ENCODE measurements around the gene KIF26B. TPM values are rescaled to one million over a fixed set of nuclear protein-coding genes. Genes with fewer than 3 reads are reported as not detected.

Gene KIF26B
- total RNA-seq, 1 experiment from 2014 or later, result 2.3 TPM

GRCh38 chr1:245209658-245210435 is 55.1 kb downstream of the KIF26B start:
- Histone ChIP-seq H3K4me3 (ENCODE audit: low read length) (no peak overlapping the region), H3K4me2 (ENCODE audit: low read depth, low read length, poor library complexity, severe bottlenecking) (no peak overlapping the region), H3K9me3 (ENCODE audit: low read length) (peaks cover 18% of the 10 kb centered on the region), H3K4me1 (ENCODE audit: low read length) (no peaks in the 10 kb centered on the region), H3K36me3 (ENCODE audit: insufficient read depth, low read length) (no peaks in the 10 kb centered on the region), H2AFZ (ENCODE audit: low read length) (no peak overlapping the region), H3K9ac (ENCODE audit: low read length) (no peak overlapping the region), H3K27ac (ENCODE audit: low read length) (no peak overlapping the region), H3K27me3 (ENCODE audit: low read length) (0 out of 2 replicates have a peak, but pooled peaks cover 3% of the 10 kb centered on the region), H3K9me2 (replicated peaks; ENCODE audit: insufficient read depth, low read length) (no peaks in the 10 kb centered on the region), H4K20me1 (ENCODE audit: insufficient read depth, low read depth, low read length) (no peaks in the 10 kb centered on the region), H3K79me2 (ENCODE audit: low read length) (no peaks in the 10 kb centered on the region)
- no peak for DNase-seq

DNA sequence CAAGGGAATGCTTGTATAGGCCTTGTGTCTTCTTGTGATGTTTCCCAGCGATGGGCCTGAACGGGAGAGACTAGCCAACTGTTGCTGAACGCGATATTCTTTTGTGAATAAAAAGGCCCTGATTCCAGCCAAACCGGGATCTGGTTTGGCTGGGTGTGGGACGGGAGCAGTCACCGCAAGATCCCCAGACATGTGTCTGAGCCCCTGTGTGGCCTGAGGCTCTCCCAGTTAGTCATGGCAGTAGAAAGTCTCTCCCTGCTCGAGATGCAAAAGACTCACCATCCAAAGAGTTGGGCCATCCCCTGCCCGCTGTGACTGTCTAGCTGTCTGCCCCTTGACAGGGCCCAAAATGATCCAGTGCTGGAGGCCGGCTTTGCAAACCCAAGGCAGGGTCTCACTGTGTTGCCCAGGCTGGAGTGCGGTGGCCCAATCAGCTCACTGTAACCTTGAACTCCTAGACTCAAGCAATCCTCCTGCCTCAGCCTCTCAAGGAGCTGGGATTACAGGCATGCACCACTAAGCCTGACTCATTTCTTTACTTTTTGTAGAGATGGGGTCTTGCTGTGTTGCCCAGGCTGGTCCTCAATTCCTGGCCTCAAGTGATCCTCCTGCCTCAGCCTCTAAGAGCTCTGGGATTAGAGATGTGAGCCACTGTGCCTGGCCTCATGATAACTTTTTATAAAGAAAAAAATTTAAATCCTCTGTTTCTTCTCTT is 56.4 kb downstream of the KIF26B start:
- Histone ChIP-seq H3K36me3 (ENCODE audit: insufficient read depth, low read length) (no peaks in the 10 kb centered on the region), H3K9me3 (ENCODE audit: low read length) (peaks cover 17% of the 10 kb centered on the region), H3K79me2 (ENCODE audit: low read length) (no peaks in the 10 kb centered on the region), H2AFZ (ENCODE audit: low read length) (no peak overlapping the region), H3K27ac (ENCODE audit: low read length) (no peak overlapping the region), H3K9me2 (replicated peaks; ENCODE audit: insufficient read depth, low read length) (no peaks in the 10 kb centered on the region), H3K4me3 (ENCODE audit: low read length) (no peak overlapping the region), H3K4me1 (ENCODE audit: low read length) (no peaks in the 10 kb centered on the region), H3K9ac (ENCODE audit: low read length) (no peak overlapping the region), H3K4me2 (ENCODE audit: low read depth, low read length, poor library complexity, severe bottlenecking) (no peak overlapping the region), H4K20me1 (ENCODE audit: insufficient read depth, low read depth, low read length) (no peaks in the 10 kb centered on the region), H3K27me3 (ENCODE audit: low read length) (0 out of 2 replicates have a peak, but pooled peaks cover 3% of the 10 kb centered on the region)
- DNase-seq, result no peak

DNA sequence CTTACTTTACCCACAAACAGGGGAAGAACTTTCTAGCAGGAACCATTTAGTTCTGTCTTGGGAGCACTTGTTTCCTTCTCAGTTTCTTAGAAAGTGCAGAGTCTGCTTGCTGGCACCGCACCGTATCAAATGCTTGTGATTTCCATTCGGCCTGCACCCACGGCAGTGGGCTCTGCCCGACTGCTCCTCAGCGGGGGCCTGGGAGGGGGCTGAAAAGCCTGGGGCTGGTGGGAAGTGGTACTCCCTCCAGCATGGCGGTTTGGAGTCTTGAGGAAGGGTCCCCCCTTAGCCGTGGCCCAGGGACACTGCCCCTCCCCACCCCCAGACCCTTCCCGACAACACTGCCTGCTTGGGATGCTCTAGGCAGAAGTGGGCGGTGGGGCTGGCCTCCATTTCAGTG is 57.0 kb downstream of the KIF26B start:
- no peak for DNase-seq
- H3K79me2 ChIP-seq (ENCODE audit: low read length), result no peaks in the 10 kb centered on the region
- no peak overlapping the region for H3K4me3 ChIP-seq (ENCODE audit: low read length)
- no peaks in the 10 kb centered on the region for H3K9me2 ChIP-seq (replicated peaks; ENCODE audit: insufficient read depth, low read length)
- no peak overlapping the region for H3K27ac ChIP-seq (ENCODE audit: low read length)
- H3K9me3 ChIP-seq (ENCODE audit: low read length), result peaks cover 13% of the 10 kb centered on the region
- H3K36me3 ChIP-seq (ENCODE audit: insufficient read depth, low read length), result no peaks in the 10 kb centered on the region
- 0 out of 2 replicates have a peak, but pooled peaks cover 3% of the 10 kb centered on the region for H3K27me3 ChIP-seq (ENCODE audit: low read length)
- H4K20me1 ChIP-seq (ENCODE audit: insufficient read depth, low read depth, low read length), result no peaks in the 10 kb centered on the region
- H3K9ac ChIP-seq (ENCODE audit: low read length), result no peak overlapping the region
- no peaks in the 10 kb centered on the region for H3K4me1 ChIP-seq (ENCODE audit: low read length)
- H3K4me2 ChIP-seq (ENCODE audit: low read depth, low read length, poor library complexity, severe bottlenecking), result no peak overlapping the region
- H2AFZ ChIP-seq (ENCODE audit: low read length), result no peak overlapping the region

DNA sequence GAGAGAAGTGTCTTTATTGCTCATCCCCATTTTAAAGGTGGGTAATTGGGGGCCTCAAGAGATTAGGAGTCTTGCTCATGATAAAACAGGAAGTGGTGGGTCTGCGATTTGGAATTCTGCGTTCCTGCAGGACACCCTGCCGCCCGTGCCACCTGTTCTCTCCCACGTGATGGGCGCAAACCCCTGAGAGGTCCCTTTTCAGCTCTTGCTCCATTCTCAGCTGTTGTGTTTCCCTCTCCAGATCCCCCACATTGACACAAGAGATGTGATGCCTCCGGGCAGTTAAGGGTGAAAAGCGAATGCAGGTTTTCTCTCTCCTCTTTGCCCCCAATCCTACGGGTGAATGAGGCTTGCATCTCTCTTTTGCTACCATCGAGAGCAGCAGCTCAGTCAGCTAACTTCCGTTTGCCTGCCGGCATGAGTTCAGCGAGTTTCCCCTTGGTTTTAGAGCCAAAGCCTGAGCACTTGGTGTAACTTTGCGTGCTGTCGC is 57.5 kb downstream of the KIF26B start:
- Histone ChIP-seq H3K79me2 (ENCODE audit: low read length) (no peaks in the 10 kb centered on the region), H3K9me2 (replicated peaks; ENCODE audit: insufficient read depth, low read length) (no peaks in the 10 kb centered on the region), H3K9me3 (ENCODE audit: low read length) (peaks cover 7% of the 10 kb centered on the region), H3K4me2 (ENCODE audit: low read depth, low read length, poor library complexity, severe bottlenecking) (no peak overlapping the region), H3K27ac (ENCODE audit: low read length) (no peak overlapping the region), H3K9ac (ENCODE audit: low read length) (no peak overlapping the region), H2AFZ (ENCODE audit: low read length) (no peak overlapping the region), H3K27me3 (ENCODE audit: low read length) (0 out of 2 replicates have a peak, but pooled peaks cover 3% of the 10 kb centered on the region), H3K36me3 (ENCODE audit: insufficient read depth, low read length) (no peaks in the 10 kb centered on the region), H4K20me1 (ENCODE audit: insufficient read depth, low read depth, low read length) (no peaks in the 10 kb centered on the region), H3K4me1 (ENCODE audit: low read length) (no peaks in the 10 kb centered on the region), H3K4me3 (ENCODE audit: low read length) (no peak overlapping the region)
- DNase-seq, result no peak

GRCh38 chr1:245213066-245213831 is 58.5 kb downstream of the KIF26B start:
- no peak overlapping the region for H3K4me3 ChIP-seq (ENCODE audit: low read length)
- H3K4me1 ChIP-seq (ENCODE audit: low read length), result no peaks in the 10 kb centered on the region
- H3K79me2 ChIP-seq (ENCODE audit: low read length), result no peaks in the 10 kb centered on the region
- H3K27ac ChIP-seq (ENCODE audit: low read length), result no peak overlapping the region
- H2AFZ ChIP-seq (ENCODE audit: low read length), result no peak overlapping the region
- 0 out of 2 replicates have a peak, but pooled peaks cover 3% of the 10 kb centered on the region for H3K27me3 ChIP-seq (ENCODE audit: low read length)
- H3K9me2 ChIP-seq (replicated peaks; ENCODE audit: insufficient read depth, low read length), result no peaks in the 10 kb centered on the region
- no peak overlapping the region for H3K4me2 ChIP-seq (ENCODE audit: low read depth, low read length, poor library complexity, severe bottlenecking)
- no peak overlapping the region for H3K9ac ChIP-seq (ENCODE audit: low read length)
- H3K9me3 ChIP-seq (ENCODE audit: low read length), result no peaks in the 10 kb centered on the region
- DNase-seq, result no peak
- H3K36me3 ChIP-seq (ENCODE audit: insufficient read depth, low read length), result no peaks in the 10 kb centered on the region
- H4K20me1 ChIP-seq (ENCODE audit: insufficient read depth, low read depth, low read length), result no peaks in the 10 kb centered on the region

DNA sequence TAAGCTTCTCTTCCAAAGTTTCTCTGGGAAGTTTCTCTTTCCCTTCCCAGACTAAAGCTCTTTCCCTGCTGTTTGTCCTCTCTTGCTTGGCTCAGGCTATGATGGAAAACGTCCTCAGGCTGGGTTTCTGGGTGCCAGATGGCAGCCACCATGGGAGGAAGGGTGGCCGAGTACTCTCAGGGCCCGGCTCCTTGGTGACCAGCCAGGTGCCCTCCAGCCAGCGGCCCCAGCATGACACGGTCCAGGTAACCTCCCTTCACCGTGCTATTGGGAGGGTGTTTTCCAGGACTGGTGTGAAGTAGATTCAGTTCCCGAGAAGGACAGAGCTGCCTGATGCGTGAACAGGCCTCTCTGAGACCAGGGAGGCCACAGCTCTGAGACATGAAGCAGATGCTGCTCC is 60.3 kb downstream of the KIF26B start:
- Histone ChIP-seq H3K36me3 (ENCODE audit: insufficient read depth, low read length) (no peaks in the 10 kb centered on the region), H3K9me3 (ENCODE audit: low read length) (no peaks in the 10 kb centered on the region), H3K9me2 (replicated peaks; ENCODE audit: insufficient read depth, low read length) (no peaks in the 10 kb centered on the region), H3K27ac (ENCODE audit: low read length) (no peak overlapping the region), H3K27me3 (ENCODE audit: low read length) (no peaks in the 10 kb centered on the region), H3K4me2 (ENCODE audit: low read depth, low read length, poor library complexity, severe bottlenecking) (no peak overlapping the region), H3K4me1 (ENCODE audit: low read length) (no peaks in the 10 kb centered on the region), H3K79me2 (ENCODE audit: low read length) (no peaks in the 10 kb centered on the region), H2AFZ (ENCODE audit: low read length) (no peak overlapping the region), H3K9ac (ENCODE audit: low read length) (no peak overlapping the region), H3K4me3 (ENCODE audit: low read length) (no peak overlapping the region), H4K20me1 (ENCODE audit: insufficient read depth, low read depth, low read length) (no peaks in the 10 kb centered on the region)
- DNase-seq, result no peak

DNA sequence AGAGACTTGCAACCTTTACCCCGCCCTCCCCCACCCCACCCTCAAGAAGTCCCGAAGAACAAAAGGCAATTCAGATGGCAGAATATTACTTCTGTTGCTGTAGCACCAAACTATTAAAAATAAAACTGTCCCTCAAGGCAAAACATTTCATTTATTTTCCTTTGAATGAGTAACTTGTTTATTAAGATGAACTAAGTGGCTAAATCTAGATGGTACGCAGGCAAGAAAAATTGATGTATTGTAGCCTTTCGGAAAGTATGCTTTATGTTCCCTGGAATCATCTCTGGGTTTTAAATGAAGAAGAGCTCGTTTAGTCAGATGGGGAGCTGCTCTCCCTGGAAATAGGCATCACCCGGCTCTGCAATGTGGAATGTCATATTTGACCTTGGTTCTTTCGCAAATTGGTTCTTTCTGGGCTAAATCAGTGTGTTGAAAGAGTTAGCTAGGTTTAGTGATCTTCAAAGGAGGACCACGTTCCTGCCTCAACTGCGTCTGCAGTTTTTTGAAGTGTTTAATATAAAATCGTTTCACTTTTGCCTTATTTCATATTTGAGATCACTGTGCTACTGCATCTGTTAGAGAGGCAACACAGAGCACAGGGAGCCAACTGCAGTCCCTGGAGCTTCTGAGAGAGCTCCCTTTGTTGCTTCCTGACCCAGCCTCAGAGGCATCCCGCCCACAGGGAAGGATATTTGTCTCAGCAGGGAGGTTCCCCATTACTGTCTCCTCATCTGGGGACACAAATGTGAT is 61.8 kb downstream of the KIF26B start:
- no peak for DNase-seq
- H3K36me3 ChIP-seq (ENCODE audit: insufficient read depth, low read length), result no peaks in the 10 kb centered on the region
- no peak overlapping the region for H3K4me3 ChIP-seq (ENCODE audit: low read length)
- no peaks in the 10 kb centered on the region for H4K20me1 ChIP-seq (ENCODE audit: insufficient read depth, low read depth, low read length)
- H3K4me1 ChIP-seq (ENCODE audit: low read length), result no peaks in the 10 kb centered on the region
- H3K9me3 ChIP-seq (ENCODE audit: low read length), result no peaks in the 10 kb centered on the region
- H3K27ac ChIP-seq (ENCODE audit: low read length), result no peak overlapping the region
- H3K9me2 ChIP-seq (replicated peaks; ENCODE audit: insufficient read depth, low read length), result no peaks in the 10 kb centered on the region
- H2AFZ ChIP-seq (ENCODE audit: low read length), result no peak overlapping the region
- H3K4me2 ChIP-seq (ENCODE audit: low read depth, low read length, poor library complexity, severe bottlenecking), result no peak overlapping the region
- H3K27me3 ChIP-seq (ENCODE audit: low read length), result no peaks in the 10 kb centered on the region
- no peaks in the 10 kb centered on the region for H3K79me2 ChIP-seq (ENCODE audit: low read length)
- H3K9ac ChIP-seq (ENCODE audit: low read length), result no peak overlapping the region
